H1 (cell line): ENCODE measurements around the gene SPECC1. TPM values are rescaled to one million over a fixed set of nuclear protein-coding genes. Genes with fewer than 3 reads are reported as not detected.

ENCODE experiments used
- BCL11A ChIP-seq, 2 experiments: IDR thresholded peaks; one replicate each; pipeline ENCODE4 v1.6.1; 2011; ENCODE audit warnings: low read depth in 2 of 2, low read length in 2 of 2, mild to moderate bottlenecking in 2 of 2
- BRCA1 ChIP-seq: IDR thresholded peaks from 2 replicates; pipeline ENCODE4 v1.6.1; 2012; ENCODE audit warnings: low read depth, low read length, improper control_type of control experiment
- FOSL1 ChIP-seq: IDR thresholded peaks from 2 replicates; pipeline ENCODE4 v1.6.1; 2011; ENCODE audit warnings: mild to moderate bottlenecking, low read depth, low read length, moderate library complexity; ENCODE audit not compliant: insufficient read depth
- GABPA ChIP-seq: IDR thresholded peaks from 2 replicates; pipeline ENCODE4 v1.6.1; 2011; ENCODE audit warnings: mild to moderate bottlenecking, low read length, moderate library complexity, borderline replicate concordance; ENCODE audit not compliant: insufficient read depth
- POU5F1 ChIP-seq: IDR thresholded peaks from 2 replicates; pipeline ENCODE4 v1.6.1; 2011; ENCODE audit warnings: low read depth, mild to moderate bottlenecking, low read length, moderate library complexity
- TAF1 ChIP-seq: IDR thresholded peaks from 2 replicates; pipeline ENCODE4 v1.6.1; 2011; ENCODE audit warnings: mild to moderate bottlenecking, low read depth, low read length
- TBP ChIP-seq: IDR thresholded peaks from 2 replicates; pipeline ENCODE4 v1.6.1; 2011; ENCODE audit warnings: low read depth, low read length, improper control_type of control experiment
- polyA plus RNA-seq, 7 experiments: library from polyadenylated mRNA; depleted of rRNA in 3 of 7; stranded (reverse) in 5 of 7; unstranded in 2 of 7; fragments of >200 nt in 5 of 7; fragments of 200-250 nt in 2 of 7; gene quantifications; 1 replicate in 5 of 7; 2 replicates in 1 of 7; 4 replicates in 1 of 7; pipeline versions ENCODE4 v1.2.1 to v1.2.3, GENCODE V29; 2011 to 2013; ENCODE audit warnings: missing spikeins in 2 of 7, mixed read lengths in 2 of 7
- total RNA-seq: library from RNA; stranded (reverse); fragmentation: NEBNext Ultra II Directional; extraction: Animal tissue kit (Norgen Biotek cat#: 25700); gene quantifications from 2 replicates; pipeline ENCODE4 v1.2.1, GENCODE V29; 2021
- TF ChIP-seq, protein P1 (sequence below): fragments of 300-600 bp; sonication (generic); IDR thresholded peaks from 2 replicates; pipeline ENCODE4 v1.7.1; 2012; ENCODE audit warnings: low read length, moderate library complexity, mild to moderate bottlenecking, inconsistent platforms; ENCODE audit not compliant: insufficient replicate concordance

SPECC1 gene
- total and polyA plus RNA-seq, 2 of the 8 experiments (the other 6 are each of a cell fraction or from before 2014, with no cell fraction given): 35.8 to 87.9 TPM

DNA sequence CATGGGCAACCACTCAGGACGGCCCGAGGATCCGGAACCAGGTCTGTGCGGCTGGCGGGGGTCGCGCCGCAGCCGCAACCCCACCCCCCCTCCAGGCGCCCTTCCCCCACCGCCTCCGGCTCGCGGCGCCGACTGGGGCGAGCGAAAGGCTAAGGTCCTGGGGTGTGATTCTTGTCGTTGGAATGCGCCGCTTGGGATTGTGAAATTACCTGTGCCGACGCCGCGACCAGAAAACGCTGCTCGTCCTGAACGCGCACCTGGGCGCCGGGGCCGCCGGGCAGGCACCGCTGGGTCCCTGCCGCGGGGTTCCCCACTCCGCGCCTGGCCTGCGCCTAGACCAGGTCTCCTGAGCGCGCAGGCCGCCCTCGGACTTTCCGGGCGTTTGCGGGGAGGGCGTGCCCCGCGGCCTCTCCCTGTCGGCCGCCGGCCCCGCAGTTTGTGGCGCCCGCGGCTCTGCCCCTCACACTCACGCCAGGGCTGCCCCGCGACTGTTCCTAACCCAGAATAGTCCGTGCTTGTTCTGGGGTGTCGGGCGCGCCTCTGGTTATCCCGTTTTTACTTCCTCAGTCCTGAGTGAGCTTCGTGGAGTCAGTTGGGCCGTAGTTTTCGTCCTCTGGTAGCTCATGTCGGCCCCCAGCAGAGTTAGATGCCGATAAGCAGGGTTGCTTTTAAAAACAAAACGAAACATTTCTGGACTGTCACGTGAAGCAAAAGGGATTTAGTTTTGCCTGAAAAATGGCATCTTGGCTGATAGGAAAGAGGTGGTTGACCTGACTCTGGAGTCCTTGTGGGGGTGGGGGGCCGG is 147.2 kb downstream of the SPECC1 start (continued):
- TF ChIP-seq BCL11A (IDR thresholded peaks at IDR 0.05; ENCODE audit: low read depth in 2 of 2, low read length in 2 of 2) (no peak), FOSL1 (no peak), TAF1 (peak; percentile 49), BRCA1 (no peak), GABPA (no peak), TBP (no peak), POU5F1 (no peak)
- TF ChIP-seq, protein P1, sequence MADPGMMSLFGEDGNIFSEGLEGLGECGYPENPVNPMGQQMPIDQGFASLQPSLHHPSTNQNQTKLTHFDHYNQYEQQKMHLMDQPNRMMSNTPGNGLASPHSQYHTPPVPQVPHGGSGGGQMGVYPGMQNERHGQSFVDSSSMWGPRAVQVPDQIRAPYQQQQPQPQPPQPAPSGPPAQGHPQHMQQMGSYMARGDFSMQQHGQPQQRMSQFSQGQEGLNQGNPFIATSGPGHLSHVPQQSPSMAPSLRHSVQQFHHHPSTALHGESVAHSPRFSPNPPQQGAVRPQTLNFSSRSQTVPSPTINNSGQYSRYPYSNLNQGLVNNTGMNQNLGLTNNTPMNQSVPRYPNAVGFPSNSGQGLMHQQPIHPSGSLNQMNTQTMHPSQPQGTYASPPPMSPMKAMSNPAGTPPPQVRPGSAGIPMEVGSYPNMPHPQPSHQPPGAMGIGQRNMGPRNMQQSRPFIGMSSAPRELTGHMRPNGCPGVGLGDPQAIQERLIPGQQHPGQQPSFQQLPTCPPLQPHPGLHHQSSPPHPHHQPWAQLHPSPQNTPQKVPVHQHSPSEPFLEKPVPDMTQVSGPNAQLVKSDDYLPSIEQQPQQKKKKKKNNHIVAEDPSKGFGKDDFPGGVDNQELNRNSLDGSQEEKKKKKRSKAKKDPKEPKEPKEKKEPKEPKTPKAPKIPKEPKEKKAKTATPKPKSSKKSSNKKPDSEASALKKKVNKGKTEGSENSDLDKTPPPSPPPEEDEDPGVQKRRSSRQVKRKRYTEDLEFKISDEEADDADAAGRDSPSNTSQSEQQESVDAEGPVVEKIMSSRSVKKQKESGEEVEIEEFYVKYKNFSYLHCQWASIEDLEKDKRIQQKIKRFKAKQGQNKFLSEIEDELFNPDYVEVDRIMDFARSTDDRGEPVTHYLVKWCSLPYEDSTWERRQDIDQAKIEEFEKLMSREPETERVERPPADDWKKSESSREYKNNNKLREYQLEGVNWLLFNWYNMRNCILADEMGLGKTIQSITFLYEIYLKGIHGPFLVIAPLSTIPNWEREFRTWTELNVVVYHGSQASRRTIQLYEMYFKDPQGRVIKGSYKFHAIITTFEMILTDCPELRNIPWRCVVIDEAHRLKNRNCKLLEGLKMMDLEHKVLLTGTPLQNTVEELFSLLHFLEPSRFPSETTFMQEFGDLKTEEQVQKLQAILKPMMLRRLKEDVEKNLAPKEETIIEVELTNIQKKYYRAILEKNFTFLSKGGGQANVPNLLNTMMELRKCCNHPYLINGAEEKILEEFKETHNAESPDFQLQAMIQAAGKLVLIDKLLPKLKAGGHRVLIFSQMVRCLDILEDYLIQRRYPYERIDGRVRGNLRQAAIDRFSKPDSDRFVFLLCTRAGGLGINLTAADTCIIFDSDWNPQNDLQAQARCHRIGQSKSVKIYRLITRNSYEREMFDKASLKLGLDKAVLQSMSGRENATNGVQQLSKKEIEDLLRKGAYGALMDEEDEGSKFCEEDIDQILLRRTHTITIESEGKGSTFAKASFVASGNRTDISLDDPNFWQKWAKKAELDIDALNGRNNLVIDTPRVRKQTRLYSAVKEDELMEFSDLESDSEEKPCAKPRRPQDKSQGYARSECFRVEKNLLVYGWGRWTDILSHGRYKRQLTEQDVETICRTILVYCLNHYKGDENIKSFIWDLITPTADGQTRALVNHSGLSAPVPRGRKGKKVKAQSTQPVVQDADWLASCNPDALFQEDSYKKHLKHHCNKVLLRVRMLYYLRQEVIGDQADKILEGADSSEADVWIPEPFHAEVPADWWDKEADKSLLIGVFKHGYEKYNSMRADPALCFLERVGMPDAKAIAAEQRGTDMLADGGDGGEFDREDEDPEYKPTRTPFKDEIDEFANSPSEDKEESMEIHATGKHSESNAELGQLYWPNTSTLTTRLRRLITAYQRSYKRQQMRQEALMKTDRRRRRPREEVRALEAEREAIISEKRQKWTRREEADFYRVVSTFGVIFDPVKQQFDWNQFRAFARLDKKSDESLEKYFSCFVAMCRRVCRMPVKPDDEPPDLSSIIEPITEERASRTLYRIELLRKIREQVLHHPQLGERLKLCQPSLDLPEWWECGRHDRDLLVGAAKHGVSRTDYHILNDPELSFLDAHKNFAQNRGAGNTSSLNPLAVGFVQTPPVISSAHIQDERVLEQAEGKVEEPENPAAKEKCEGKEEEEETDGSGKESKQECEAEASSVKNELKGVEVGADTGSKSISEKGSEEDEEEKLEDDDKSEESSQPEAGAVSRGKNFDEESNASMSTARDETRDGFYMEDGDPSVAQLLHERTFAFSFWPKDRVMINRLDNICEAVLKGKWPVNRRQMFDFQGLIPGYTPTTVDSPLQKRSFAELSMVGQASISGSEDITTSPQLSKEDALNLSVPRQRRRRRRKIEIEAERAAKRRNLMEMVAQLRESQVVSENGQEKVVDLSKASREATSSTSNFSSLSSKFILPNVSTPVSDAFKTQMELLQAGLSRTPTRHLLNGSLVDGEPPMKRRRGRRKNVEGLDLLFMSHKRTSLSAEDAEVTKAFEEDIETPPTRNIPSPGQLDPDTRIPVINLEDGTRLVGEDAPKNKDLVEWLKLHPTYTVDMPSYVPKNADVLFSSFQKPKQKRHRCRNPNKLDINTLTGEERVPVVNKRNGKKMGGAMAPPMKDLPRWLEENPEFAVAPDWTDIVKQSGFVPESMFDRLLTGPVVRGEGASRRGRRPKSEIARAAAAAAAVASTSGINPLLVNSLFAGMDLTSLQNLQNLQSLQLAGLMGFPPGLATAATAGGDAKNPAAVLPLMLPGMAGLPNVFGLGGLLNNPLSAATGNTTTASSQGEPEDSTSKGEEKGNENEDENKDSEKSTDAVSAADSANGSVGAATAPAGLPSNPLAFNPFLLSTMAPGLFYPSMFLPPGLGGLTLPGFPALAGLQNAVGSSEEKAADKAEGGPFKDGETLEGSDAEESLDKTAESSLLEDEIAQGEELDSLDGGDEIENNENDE: no peak
